GM23338 (cell line): ENCODE results near the gene FYCO1. TPM values are rescaled to one million over a fixed set of nuclear protein-coding genes. Genes with fewer than 3 reads are reported as not detected.

Source experiments
- ATAC-seq: fragments of 200-7000 bp; cut with Tn5 transposase; 3 replicates; pipeline ENCODE4 v1.9.1; 2020
- DNase-seq: peaks from one replicate; pipeline ENCODE4 v3.0.0-alpha.2; 2015; ENCODE audit warnings: low spot score
- H2AFZ ChIP-seq: fragments of 200-600 bp; sonication (generic); 2 replicates; pipeline ENCODE4 v1.8.0; 2016; ENCODE audit warnings: antibody characterized with exemption, mild to moderate bottlenecking, moderate library complexity
- H3F3A ChIP-seq: fragments of 200-600 bp; sonication (generic); replicated peaks from 2 replicates; pipeline ENCODE4 v1.8.0; 2017; ENCODE audit warnings: antibody characterized with exemption, mixed run types, low read depth
- H3K27ac ChIP-seq: fragments of 200-600 bp; sonication (generic); 2 replicates; pipeline ENCODE4 v1.6.1; 2016; ENCODE audit warnings: low read depth
- H3K27me3 ChIP-seq: fragments of 200-600 bp; sonication (generic); 2 replicates; pipeline ENCODE4 v1.8.0; 2016; ENCODE audit warnings: mild to moderate bottlenecking, mixed run types, moderate library complexity; ENCODE audit not compliant: insufficient read depth
- H3K36me3 ChIP-seq: fragments of 200-600 bp; sonication (generic); 2 replicates; pipeline ENCODE4 v1.8.0; 2016; ENCODE audit warnings: mild to moderate bottlenecking; ENCODE audit not compliant: insufficient read depth
- H3K4me1 ChIP-seq: fragments of 200-600 bp; sonication (generic); 2 replicates; pipeline ENCODE4 v1.8.0; 2016; ENCODE audit warnings: mild to moderate bottlenecking, moderate library complexity; ENCODE audit not compliant: insufficient read depth
- H3K4me2 ChIP-seq: fragments of 200-600 bp; sonication (generic); 2 replicates; pipeline ENCODE4 v1.7.1; 2017; ENCODE audit warnings: mixed run types
- H3K4me3 ChIP-seq: fragments of 200-600 bp; sonication (generic); 2 replicates; pipeline ENCODE4 v1.6.1; 2016; ENCODE audit warnings: mixed run types
- H3K79me2 ChIP-seq: fragments of 200-600 bp; sonication (generic); replicated peaks from 2 replicates; pipeline ENCODE4 v1.8.0; 2017; ENCODE audit warnings: mild to moderate bottlenecking; ENCODE audit not compliant: insufficient read depth
- H3K9me2 ChIP-seq: fragments of 200-600 bp; sonication (generic); 2 replicates; pipeline ENCODE4 v1.8.0; 2017; ENCODE audit not compliant: insufficient read depth
- H4K20me1 ChIP-seq: fragments of 200-600 bp; sonication (generic); replicated peaks from 2 replicates; pipeline ENCODE4 v1.8.0; 2017; ENCODE audit warnings: mild to moderate bottlenecking; ENCODE audit not compliant: insufficient read depth
- H3K27ac Mint-ChIP-seq: 2 replicates; pipeline ENCODE4 v1.8.0; 2020; ENCODE audit warnings: inconsistent platforms, mild to moderate bottlenecking, moderate library complexity, mixed read lengths
- H3K27me3 Mint-ChIP-seq: 3 replicates; pipeline ENCODE4 v1.8.0; 2022; ENCODE audit warnings: low read depth, mild to moderate bottlenecking, moderate library complexity, mixed read lengths, inconsistent platforms; ENCODE audit not compliant: insufficient read depth, poor library complexity
- H3K36me3 Mint-ChIP-seq: 3 replicates; pipeline ENCODE4 v1.8.0; 2021; ENCODE audit warnings: low read depth, mild to moderate bottlenecking, inconsistent platforms, moderate library complexity, mixed read lengths
- H3K4me1 Mint-ChIP-seq: 3 replicates; pipeline ENCODE4 v1.8.0; 2020; ENCODE audit warnings: mild to moderate bottlenecking, inconsistent platforms, mixed read lengths
- H3K4me3 Mint-ChIP-seq: 3 replicates; pipeline ENCODE4 v1.8.0; 2021; ENCODE audit warnings: moderate library complexity, mild to moderate bottlenecking, inconsistent platforms, mixed read lengths
- H3K9me3 Mint-ChIP-seq: 3 replicates; pipeline ENCODE4 v1.8.0; 2020; ENCODE audit warnings: moderate library complexity, mild to moderate bottlenecking, inconsistent platforms, mixed read lengths
- CREB1 ChIP-seq: fragments of 250-450 bp; sonication (Bioruptor Pico); IDR thresholded peaks from 2 replicates; pipeline ENCODE4 v1.5.0; 2020; ENCODE audit warnings: low read depth, mild to moderate bottlenecking, moderate library complexity
- EZH2 ChIP-seq: fragments of 200-600 bp; sonication (generic); IDR thresholded peaks from one replicate; pipeline ENCODE4 v1.8.0; 2017; ENCODE audit warnings: antibody characterized with exemption, mild to moderate bottlenecking, low read depth; ENCODE audit not compliant: unreplicated experiment
- EZH2phosphoT487 ChIP-seq: fragments of 200-600 bp; sonication (generic); IDR thresholded peaks from one replicate; pipeline ENCODE4 v1.8.1; 2018; ENCODE audit warnings: antibody characterized with exemption; ENCODE audit not compliant: unreplicated experiment
- POLR2AphosphoS5 ChIP-seq: IDR thresholded peaks from 2 replicates; pipeline ENCODE4 v1.6.1; 2016; ENCODE audit warnings: antibody characterized with exemption, low read depth
- ZNF114 ChIP-seq: fragments of 250-450 bp; sonication (Bioruptor Pico); IDR thresholded peaks from 2 replicates; pipeline ENCODE4 v1.5.0; 2020; ENCODE audit warnings: mild to moderate bottlenecking, moderate library complexity
- ZNF331 ChIP-seq: fragments of 250-450 bp; sonication (Bioruptor Pico); IDR thresholded peaks from 2 replicates; pipeline ENCODE4 v1.5.0; 2020; ENCODE audit warnings: low read depth, mild to moderate bottlenecking, moderate library complexity
- polyA plus RNA-seq: library from polyadenylated mRNA; unstranded; fragments of >200 nt; fragmentation: Nextera tagmentation; extraction: Ambion mirVana; gene quantifications from 2 replicates; pipeline ENCODE4 v1.2.1, GENCODE V29; 2016
- total RNA-seq: library from RNA; depleted of rRNA; stranded (reverse); fragments of >200 nt; shearing (Covaris generic); gene quantifications from 2 replicates; pipeline ENCODE4 v1.2.3, GENCODE V29; 2014
- TF ChIP-seq, protein P1 (sequence below), 2 experiments: fragments of 200-600 bp in 1 of 2; sonication (generic) in 1 of 2; conservative IDR thresholded peaks; 2 replicates each; pipeline versions ENCODE4 v1.5.1 to v1.6.1; 2016 to 2017; ENCODE audit warnings: antibody characterized with exemption in 2 of 2, low read depth in 2 of 2, mild to moderate bottlenecking in 2 of 2, moderate library complexity in 1 of 2
- TF ChIP-seq, protein P2 (sequence below): fragments of 250-450 bp; sonication (Bioruptor Pico); IDR thresholded peaks from 2 replicates; pipeline ENCODE4 v1.5.0; 2020; ENCODE audit warnings: mild to moderate bottlenecking, moderate library complexity
- TF ChIP-seq, protein P3 (sequence below): IDR thresholded peaks from 2 replicates; pipeline ENCODE4 v1.6.1; 2016; ENCODE audit warnings: antibody characterized with exemption

Gene FYCO1
- total and polyA plus RNA-seq, 2 experiments from 2014 or later, result 4.5 to 17.2 TPM

DNA sequence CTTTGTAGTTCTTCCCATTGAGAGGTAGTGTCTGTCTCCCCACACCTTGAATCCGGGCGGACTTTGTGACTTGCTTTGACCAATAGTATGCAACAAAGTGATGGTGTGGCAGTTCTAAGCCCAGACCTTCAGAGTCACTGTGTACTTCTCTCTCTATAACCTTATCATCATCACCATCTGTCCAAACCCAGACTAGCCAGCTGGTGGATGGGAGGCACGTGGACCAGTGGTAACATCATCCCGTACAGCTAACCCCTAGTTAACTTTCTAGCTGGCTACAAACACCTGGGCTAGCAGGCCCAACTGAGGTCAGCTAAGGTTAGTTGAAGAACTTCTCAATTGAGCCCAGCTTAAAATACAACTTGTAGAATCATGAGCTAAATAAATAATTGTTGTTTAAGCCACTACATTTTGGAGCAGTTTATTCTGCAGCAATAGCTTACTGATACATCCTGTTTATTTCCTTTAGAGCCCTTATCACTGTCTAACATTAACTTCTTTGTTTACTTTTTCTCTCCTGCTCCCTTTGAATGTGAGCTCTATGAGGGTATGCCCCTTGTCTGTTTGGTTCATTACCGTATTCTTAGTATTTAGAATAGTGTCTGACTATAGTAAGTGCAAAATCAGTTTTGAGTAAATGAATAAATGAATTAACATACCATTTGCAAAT, 120.8 kb downstream of the FYCO1 start:
- Mint-ChIP-seq H3K4me3 (no peak overlapping the region), H3K9me3 (no peaks in the 10 kb centered on the region), H3K27me3 (peaks cover 4% of the 10 kb centered on the region), H3K27ac (no peak overlapping the region), H3K4me1 (peaks cover 14% of the 10 kb centered on the region), H3K36me3 (no peaks in the 10 kb centered on the region)
- Histone ChIP-seq H4K20me1 (no peaks in the 10 kb centered on the region), H3F3A (no peaks in the 10 kb centered on the region), H3K9me2 (0 out of 2 replicates have a peak, but pooled peaks cover 3% of the 10 kb centered on the region), H3K4me3 (no peak overlapping the region), H3K27ac (no peak overlapping the region), H3K79me2 (no peaks in the 10 kb centered on the region), H2AFZ (no peak overlapping the region), H3K27me3 (no peaks in the 10 kb centered on the region), H3K36me3 (no peaks in the 10 kb centered on the region), H3K4me1 (peaks cover 8% of the 10 kb centered on the region), H3K4me2 (no peak overlapping the region)
- TF ChIP-seq ZNF331 (no peak), EZH2 (no peak), POLR2AphosphoS5 (no peak), EZH2phosphoT487 (no peak), CREB1 (CRISPR knock-in tag) (no peak)
- no peak for ATAC-seq
- DNase-seq, result no peak

DNA sequence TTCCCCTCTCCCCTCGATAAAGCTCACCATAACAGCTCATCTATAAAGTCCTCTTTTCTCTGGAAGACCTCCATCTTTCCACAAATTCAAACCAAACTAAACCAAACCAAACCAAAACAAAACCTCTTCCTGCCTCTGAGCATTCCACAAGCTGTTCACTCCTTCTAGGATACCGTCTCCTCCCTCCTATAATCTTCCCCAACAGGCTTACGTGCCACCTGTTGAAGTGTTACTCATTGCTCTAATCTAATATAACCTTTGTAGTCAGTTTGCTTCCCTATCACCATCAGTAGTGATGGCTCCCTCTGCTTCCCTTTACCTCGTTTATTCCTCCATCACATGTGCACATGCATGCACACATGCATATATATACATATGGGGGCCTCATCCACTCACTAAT, 122.0 kb downstream of the FYCO1 start:
- H3K4me3 ChIP-seq, result no peak overlapping the region
- H3K27ac Mint-ChIP-seq, result no peak overlapping the region
- no peaks in the 10 kb centered on the region for H3K36me3 ChIP-seq
- peaks cover 4% of the 10 kb centered on the region for H3K27me3 Mint-ChIP-seq
- H3K36me3 Mint-ChIP-seq, result no peaks in the 10 kb centered on the region
- no peaks in the 10 kb centered on the region for H3F3A ChIP-seq
- H3K4me1 Mint-ChIP-seq, result peaks cover 14% of the 10 kb centered on the region
- H3K4me3 Mint-ChIP-seq, result no peak overlapping the region
- no peaks in the 10 kb centered on the region for H3K27me3 ChIP-seq
- no peaks in the 10 kb centered on the region for H3K9me3 Mint-ChIP-seq
- no peak overlapping the region for H2AFZ ChIP-seq
- no peak for DNase-seq
- H3K4me1 ChIP-seq, result peaks cover 8% of the 10 kb centered on the region
- H3K27ac ChIP-seq, result no peak overlapping the region
- ATAC-seq, result no peak
- H3K4me2 ChIP-seq, result no peak overlapping the region
- H3K9me2 ChIP-seq, result 0 out of 2 replicates have a peak, but pooled peaks cover 3% of the 10 kb centered on the region
- H4K20me1 ChIP-seq, result no peaks in the 10 kb centered on the region
- H3K79me2 ChIP-seq, result no peaks in the 10 kb centered on the region
- TF ChIP-seq POLR2AphosphoS5 (no peak), ZNF331 (no peak), EZH2phosphoT487 (no peak), ZNF114 (CRISPR knock-in tag) (no peak)
- TF ChIP-seq, protein P1, sequence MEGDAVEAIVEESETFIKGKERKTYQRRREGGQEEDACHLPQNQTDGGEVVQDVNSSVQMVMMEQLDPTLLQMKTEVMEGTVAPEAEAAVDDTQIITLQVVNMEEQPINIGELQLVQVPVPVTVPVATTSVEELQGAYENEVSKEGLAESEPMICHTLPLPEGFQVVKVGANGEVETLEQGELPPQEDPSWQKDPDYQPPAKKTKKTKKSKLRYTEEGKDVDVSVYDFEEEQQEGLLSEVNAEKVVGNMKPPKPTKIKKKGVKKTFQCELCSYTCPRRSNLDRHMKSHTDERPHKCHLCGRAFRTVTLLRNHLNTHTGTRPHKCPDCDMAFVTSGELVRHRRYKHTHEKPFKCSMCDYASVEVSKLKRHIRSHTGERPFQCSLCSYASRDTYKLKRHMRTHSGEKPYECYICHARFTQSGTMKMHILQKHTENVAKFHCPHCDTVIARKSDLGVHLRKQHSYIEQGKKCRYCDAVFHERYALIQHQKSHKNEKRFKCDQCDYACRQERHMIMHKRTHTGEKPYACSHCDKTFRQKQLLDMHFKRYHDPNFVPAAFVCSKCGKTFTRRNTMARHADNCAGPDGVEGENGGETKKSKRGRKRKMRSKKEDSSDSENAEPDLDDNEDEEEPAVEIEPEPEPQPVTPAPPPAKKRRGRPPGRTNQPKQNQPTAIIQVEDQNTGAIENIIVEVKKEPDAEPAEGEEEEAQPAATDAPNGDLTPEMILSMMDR (conservative IDR thresholded peaks at IDR 0.05; ENCODE audit: low read depth in 2 of 2), result no peak
- TF ChIP-seq, protein P2, sequence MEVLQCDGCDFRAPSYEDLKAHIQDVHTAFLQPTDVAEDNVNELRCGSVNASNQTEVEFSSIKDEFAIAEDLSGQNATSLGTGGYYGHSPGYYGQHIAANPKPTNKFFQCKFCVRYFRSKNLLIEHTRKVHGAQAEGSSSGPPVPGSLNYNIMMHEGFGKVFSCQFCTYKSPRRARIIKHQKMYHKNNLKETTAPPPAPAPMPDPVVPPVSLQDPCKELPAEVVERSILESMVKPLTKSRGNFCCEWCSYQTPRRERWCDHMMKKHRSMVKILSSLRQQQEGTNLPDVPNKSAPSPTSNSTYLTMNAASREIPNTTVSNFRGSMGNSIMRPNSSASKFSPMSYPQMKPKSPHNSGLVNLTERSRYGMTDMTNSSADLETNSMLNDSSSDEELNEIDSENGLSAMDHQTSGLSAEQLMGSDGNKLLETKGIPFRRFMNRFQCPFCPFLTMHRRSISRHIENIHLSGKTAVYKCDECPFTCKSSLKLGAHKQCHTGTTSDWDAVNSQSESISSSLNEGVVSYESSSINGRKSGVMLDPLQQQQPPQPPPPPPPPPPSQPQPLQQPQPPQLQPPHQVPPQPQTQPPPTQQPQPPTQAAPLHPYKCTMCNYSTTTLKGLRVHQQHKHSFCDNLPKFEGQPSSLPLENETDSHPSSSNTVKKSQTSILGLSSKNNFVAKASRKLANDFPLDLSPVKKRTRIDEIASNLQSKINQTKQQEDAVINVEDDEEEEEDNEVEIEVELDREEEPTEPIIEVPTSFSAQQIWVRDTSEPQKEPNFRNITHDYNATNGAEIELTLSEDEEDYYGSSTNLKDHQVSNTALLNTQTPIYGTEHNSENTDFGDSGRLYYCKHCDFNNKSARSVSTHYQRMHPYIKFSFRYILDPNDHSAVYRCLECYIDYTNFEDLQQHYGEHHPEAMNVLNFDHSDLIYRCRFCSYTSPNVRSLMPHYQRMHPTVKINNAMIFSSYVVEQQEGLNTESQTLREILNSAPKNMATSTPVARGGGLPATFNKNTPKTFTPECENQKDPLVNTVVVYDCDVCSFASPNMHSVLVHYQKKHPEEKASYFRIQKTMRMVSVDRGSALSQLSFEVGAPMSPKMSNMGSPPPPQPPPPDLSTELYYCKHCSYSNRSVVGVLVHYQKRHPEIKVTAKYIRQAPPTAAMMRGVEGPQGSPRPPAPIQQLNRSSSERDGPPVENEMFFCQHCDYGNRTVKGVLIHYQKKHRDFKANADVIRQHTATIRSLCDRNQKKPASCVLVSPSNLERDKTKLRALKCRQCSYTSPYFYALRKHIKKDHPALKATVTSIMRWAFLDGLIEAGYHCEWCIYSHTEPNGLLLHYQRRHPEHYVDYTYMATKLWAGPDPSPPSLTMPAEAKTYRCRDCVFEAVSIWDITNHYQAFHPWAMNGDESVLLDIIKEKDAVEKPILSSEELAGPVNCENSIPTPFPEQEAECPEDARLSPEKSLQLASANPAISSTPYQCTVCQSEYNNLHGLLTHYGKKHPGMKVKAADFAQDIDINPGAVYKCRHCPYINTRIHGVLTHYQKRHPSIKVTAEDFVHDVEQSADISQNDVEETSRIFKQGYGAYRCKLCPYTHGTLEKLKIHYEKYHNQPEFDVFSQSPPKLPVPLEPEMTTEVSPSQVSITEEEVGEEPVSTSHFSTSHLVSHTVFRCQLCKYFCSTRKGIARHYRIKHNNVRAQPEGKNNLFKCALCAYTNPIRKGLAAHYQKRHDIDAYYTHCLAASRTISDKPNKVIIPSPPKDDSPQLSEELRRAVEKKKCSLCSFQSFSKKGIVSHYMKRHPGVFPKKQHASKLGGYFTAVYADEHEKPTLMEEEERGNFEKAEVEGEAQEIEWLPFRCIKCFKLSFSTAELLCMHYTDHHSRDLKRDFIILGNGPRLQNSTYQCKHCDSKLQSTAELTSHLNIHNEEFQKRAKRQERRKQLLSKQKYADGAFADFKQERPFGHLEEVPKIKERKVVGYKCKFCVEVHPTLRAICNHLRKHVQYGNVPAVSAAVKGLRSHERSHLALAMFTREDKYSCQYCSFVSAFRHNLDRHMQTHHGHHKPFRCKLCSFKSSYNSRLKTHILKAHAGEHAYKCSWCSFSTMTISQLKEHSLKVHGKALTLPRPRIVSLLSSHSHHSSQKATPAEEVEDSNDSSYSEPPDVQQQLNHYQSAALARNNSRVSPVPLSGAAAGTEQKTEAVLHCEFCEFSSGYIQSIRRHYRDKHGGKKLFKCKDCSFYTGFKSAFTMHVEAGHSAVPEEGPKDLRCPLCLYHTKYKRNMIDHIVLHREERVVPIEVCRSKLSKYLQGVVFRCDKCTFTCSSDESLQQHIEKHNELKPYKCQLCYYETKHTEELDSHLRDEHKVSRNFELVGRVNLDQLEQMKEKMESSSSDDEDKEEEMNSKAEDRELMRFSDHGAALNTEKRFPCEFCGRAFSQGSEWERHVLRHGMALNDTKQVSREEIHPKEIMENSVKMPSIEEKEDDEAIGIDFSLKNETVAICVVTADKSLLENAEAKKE, result no peak
- TF ChIP-seq, protein P3, sequence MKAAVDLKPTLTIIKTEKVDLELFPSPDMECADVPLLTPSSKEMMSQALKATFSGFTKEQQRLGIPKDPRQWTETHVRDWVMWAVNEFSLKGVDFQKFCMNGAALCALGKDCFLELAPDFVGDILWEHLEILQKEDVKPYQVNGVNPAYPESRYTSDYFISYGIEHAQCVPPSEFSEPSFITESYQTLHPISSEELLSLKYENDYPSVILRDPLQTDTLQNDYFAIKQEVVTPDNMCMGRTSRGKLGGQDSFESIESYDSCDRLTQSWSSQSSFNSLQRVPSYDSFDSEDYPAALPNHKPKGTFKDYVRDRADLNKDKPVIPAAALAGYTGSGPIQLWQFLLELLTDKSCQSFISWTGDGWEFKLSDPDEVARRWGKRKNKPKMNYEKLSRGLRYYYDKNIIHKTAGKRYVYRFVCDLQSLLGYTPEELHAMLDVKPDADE, result no peak
